ENCODE measurements around the gene ABLIM3. TPM values are rescaled to one million over a fixed set of nuclear protein-coding genes. Genes with fewer than 3 reads are reported as not detected.

ABLIM3 gene
- total and polyA plus RNA-seq, 2 of the 8 experiments (the other 6 are each of a cell fraction or from before 2014, with no cell fraction given) = 0.36 to 0.56 TPM

GRCh38 chr5:149117970-149118369, 23.3 kb upstream of the ABLIM3 start (continued):
- no peak for TF ChIP-seq CHD7 (IDR thresholded peaks at IDR 0.05; ENCODE audit: insufficient replicate concordance, low read length)
- no peak for TF ChIP-seq RFX5 (IDR thresholded peaks at IDR 0.05; ENCODE audit: borderline replicate concordance, low read depth, low read length)
- TF ChIP-seq RBBP5 (IDR thresholded peaks at IDR 0.05; ENCODE audit: borderline replicate concordance, low read depth, low read length) = no peak
- TF ChIP-seq RNF2 (IDR thresholded peaks at IDR 0.05; ENCODE audit: borderline replicate concordance, low read depth, low read length, missing control alignments, poor library complexity, severe bottlenecking) = no peak
- no peak for TF ChIP-seq BCL11A (IDR thresholded peaks at IDR 0.05; ENCODE audit: low read depth in 2 of 2, low read length in 2 of 2)
- TF ChIP-seq SUZ12 (IDR thresholded peaks at IDR 0.05; ENCODE audit: low read length) = no peak
- no peak for TF ChIP-seq TAF7 (optimal IDR thresholded peaks at IDR 0.05; ENCODE audit: borderline replicate concordance, low read depth, low read length)
- no peak for TF ChIP-seq CHD2 (IDR thresholded peaks at IDR 0.05; ENCODE audit: low read length)
- TF ChIP-seq CTBP2 (IDR thresholded peaks at IDR 0.05; ENCODE audit: borderline replicate concordance, insufficient read depth, insufficient read length, low read length) = no peak
- no peak for TF ChIP-seq RAD21 (IDR thresholded peaks at IDR 0.05 in 1 of 2, conservative IDR thresholded peaks at IDR 0.05 in 1 of 2; ENCODE audit: low read depth in 2 of 2, low read length in 2 of 2)
